ENCODE data around the gene KRI1. TPM values are rescaled to one million over a fixed set of nuclear protein-coding genes. Genes with fewer than 3 reads are reported as not detected.

KRI1 gene
- total RNA-seq, 1 experiment from 2014 or later: 17.3 TPM

Small RNA genes lying within 50 kb of the gene (small RNA-seq; reads per million reads assigned to genes)
- gene MIR1238: 0 reads per million in 2 experiments
- gene RNU7-140P: 0 reads per million in 2 experiments

Other genes starting within 250 kb of the KRI1 start
- gene FDX2, start 250.0 kb downstream of the KRI1 start, total RNA-seq (2014; rRNA removed; shearing (Covaris generic)): 12.6 and 18.0 TPM in 2 replicates
- gene RAVER1, start 232.5 kb downstream of the KRI1 start, total RNA-seq (2014; rRNA removed; shearing (Covaris generic)): 9.5 and 10.7 TPM in 2 replicates
- 5.0 and 7.4 TPM in 2 replicates for gene ICAM3, start 226.4 kb downstream of the KRI1 start, total RNA-seq (2014; rRNA removed; shearing (Covaris generic))
- 43.4 and 43.9 TPM in 2 replicates for gene TYK2, start 185.4 kb downstream of the KRI1 start, total RNA-seq (2014; rRNA removed; shearing (Covaris generic))
- 116 and 131 TPM in 2 replicates for gene CDC37, start 162.5 kb downstream of the KRI1 start, total RNA-seq (2014; rRNA removed; shearing (Covaris generic))
- 2.1 and 2.2 TPM in 2 replicates for gene PDE4A, start 145.5 kb downstream of the KRI1 start, total RNA-seq (2014; rRNA removed; shearing (Covaris generic))
- 65.7 and 70.5 TPM in 2 replicates for gene KEAP1, start 62.7 kb downstream of the KRI1 start, total RNA-seq (2014; rRNA removed; shearing (Covaris generic))
- gene S1PR5, start 48.6 kb downstream of the KRI1 start, total RNA-seq (2014; rRNA removed; shearing (Covaris generic)): 1.0 and 1.6 TPM in 2 replicates
- gene ATG4D, start 22.1 kb downstream of the KRI1 start, total RNA-seq (2014; rRNA removed; shearing (Covaris generic)): 27.4 and 38.9 TPM in 2 replicates
- gene CDKN2D, start 3.0 kb upstream of the KRI1 start, total RNA-seq (2014; rRNA removed; shearing (Covaris generic)): 3.5 and 4.2 TPM in 2 replicates
- gene AP1M2, start 21.3 kb upstream of the KRI1 start, total RNA-seq (2014; rRNA removed; shearing (Covaris generic)): 12.3 and 13.5 TPM in 2 replicates
- gene SLC44A2, start 59.5 kb upstream of the KRI1 start, total RNA-seq (2014; rRNA removed; shearing (Covaris generic)): 2.6 TPM in 2 replicates
- gene ILF3, start 88.3 kb upstream of the KRI1 start, total RNA-seq (2014; rRNA removed; shearing (Covaris generic)): 101 and 112 TPM in 2 replicates
- 30.0 and 31.2 TPM in 2 replicates for gene QTRT1, start 135.4 kb upstream of the KRI1 start, total RNA-seq (2014; rRNA removed; shearing (Covaris generic))
- gene DNM2, start 152.1 kb upstream of the KRI1 start, total RNA-seq (2014; rRNA removed; shearing (Covaris generic)): 33.8 and 38.8 TPM in 2 replicates

All from NCI-H460 (cell line).